ENCODE data around the gene PCDHGB1.
"Not testable (repeated sequence)": the region's sequence is repeated elsewhere in the genome, so short reads cannot be mapped to it uniquely, and the experiment has no call there.

PCDHGB1 gene

GRCh38 chr5:141384471-141385267 is 34.8 kb downstream of the PCDHGB1 start:
- DNase-seq: no peak

- peak; percentile 62 for DNase-seq
Observed at GRCh38 chr5:141387557-141388311, 37.8 kb downstream of the PCDHGB1 start, which contains the start of gene PCDHGB4. TSS of gene PCDHGB4 (plus strand) at chr5:141387698. CDS start at chr5:141387885, 187 bp downstream.

- no peak for DNase-seq
Observed at GRCh38 chr5:141388661-141389060, 38.8 kb downstream of the PCDHGB1 start.

GRCh38 chr5:141389153-141390042 is 39.5 kb downstream of the PCDHGB1 start:
- DNase-seq: no peak

GRCh38 chr5:141392429-141393198 is 42.7 kb downstream of the PCDHGB1 start, which contains the start of gene PCDHGA8:
TSS of gene PCDHGA8 (plus strand) at chr5:141392633. CDS start at chr5:141392814, 181 bp downstream.
- DNase-seq: peak; percentile 10

- no peak for DNase-seq
Observed at GRCh38 chr5:141393267-141393666, 43.4 kb downstream of the PCDHGB1 start.

GRCh38 chr5:141394401-141395187 is 44.7 kb downstream of the PCDHGB1 start:
- not testable (repeated sequence) for DNase-seq

- peak; percentile 70 for DNase-seq
Observed at GRCh38 chr5:141397756-141398551, 48.1 kb downstream of the PCDHGB1 start, which contains the start of gene PCDHGB5. TSS of gene PCDHGB5 (plus strand) at chr5:141397947. CDS start at chr5:141398128, 181 bp downstream.

- no peak for DNase-seq
Observed at GRCh38 chr5:141398608-141399007, 48.7 kb downstream of the PCDHGB1 start.

GRCh38 chr5:141399555-141400258 is 49.8 kb downstream of the PCDHGB1 start:
- DNase-seq: no peak

All from hematopoietic multipotent progenitor cell treated with erythropoietin and hydrocortisone succinate and interleukin-3 and kit ligand, for 4 days (in vitro differentiated cells).